ENCODE results near the gene KRT7.

The KRT7 gene

GRCh38 chr12:52274521-52275120, 41.6 kb downstream of the KRT7 start, which contains the start of gene KRT86:
KRT86 (plus strand) TSS chr12:52274645; CDS start chr12:52301917, 27,272 bp downstream.
- Histone ChIP-seq H3K9me3 (ENCODE audit: control insufficient read depth, insufficient read depth, low read length) (no peaks in the 10 kb centered on the region), H3K79me2 (ENCODE audit: control insufficient read depth, low read length) (no peaks in the 10 kb centered on the region), H3K4me3 (ENCODE audit: low read length) (no peak within 1 kb of the TSS), H3K27me3 (ENCODE audit: control insufficient read depth, low read length) (peaks cover 12% of the 10 kb centered on the region; the same call in 1 of the 2 replicates), H3K9me2 (replicated peaks; ENCODE audit: control insufficient read depth, low read length) (no peaks in the 10 kb centered on the region), H3K36me3 (ENCODE audit: control insufficient read depth, low read length) (no peaks in the 10 kb centered on the region), H4K20me1 (ENCODE audit: control insufficient read depth, insufficient read depth, low read depth, low read length) (no peaks in the 10 kb centered on the region), H3K4me1 (ENCODE audit: control insufficient read depth, low read length) (no peaks in the 10 kb centered on the region), H3K4me2 (ENCODE audit: low read length) (no peak within 1 kb of the TSS), H3F3A (ENCODE audit: control insufficient read depth, insufficient read depth) (no peaks in the 10 kb centered on the region), H3K27ac (ENCODE audit: low read depth, low read length) (no peak within 1 kb of the TSS)
- TF ChIP-seq, protein P1, sequence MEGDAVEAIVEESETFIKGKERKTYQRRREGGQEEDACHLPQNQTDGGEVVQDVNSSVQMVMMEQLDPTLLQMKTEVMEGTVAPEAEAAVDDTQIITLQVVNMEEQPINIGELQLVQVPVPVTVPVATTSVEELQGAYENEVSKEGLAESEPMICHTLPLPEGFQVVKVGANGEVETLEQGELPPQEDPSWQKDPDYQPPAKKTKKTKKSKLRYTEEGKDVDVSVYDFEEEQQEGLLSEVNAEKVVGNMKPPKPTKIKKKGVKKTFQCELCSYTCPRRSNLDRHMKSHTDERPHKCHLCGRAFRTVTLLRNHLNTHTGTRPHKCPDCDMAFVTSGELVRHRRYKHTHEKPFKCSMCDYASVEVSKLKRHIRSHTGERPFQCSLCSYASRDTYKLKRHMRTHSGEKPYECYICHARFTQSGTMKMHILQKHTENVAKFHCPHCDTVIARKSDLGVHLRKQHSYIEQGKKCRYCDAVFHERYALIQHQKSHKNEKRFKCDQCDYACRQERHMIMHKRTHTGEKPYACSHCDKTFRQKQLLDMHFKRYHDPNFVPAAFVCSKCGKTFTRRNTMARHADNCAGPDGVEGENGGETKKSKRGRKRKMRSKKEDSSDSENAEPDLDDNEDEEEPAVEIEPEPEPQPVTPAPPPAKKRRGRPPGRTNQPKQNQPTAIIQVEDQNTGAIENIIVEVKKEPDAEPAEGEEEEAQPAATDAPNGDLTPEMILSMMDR (IDR thresholded peaks at IDR 0.05; ENCODE audit: low read depth, low read length, poor library complexity, severe bottlenecking), result no peak
- no peak for TF ChIP-seq EZH2phosphoT487 (IDR thresholded peaks at IDR 0.05; ENCODE audit: borderline replicate concordance, low read length)

DNA sequence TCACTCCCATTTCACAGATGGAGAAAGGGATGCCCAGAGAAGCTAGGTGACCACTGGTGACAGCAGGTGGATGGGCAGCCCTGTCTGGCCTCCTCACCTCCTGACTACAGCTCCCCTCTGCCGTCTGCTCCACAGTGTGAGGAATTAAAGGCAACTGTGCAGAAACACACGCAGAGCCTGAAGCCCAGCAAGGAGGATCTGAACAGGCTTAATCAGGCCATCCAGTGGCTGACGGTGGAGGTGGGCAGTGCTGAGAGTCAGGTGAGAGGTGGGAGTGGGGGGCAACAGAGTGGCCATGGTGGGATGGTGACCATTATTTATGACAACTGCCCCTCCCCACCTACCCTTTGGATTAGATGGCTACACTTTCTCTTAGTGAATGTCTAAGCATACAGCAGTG, 42.6 kb downstream of the KRT7 start:
- Histone ChIP-seq H3K36me3 (ENCODE audit: control insufficient read depth, low read length) (no peaks in the 10 kb centered on the region), H3K4me3 (ENCODE audit: low read length) (no peak overlapping the region), H3F3A (ENCODE audit: control insufficient read depth, insufficient read depth) (no peaks in the 10 kb centered on the region), H3K79me2 (ENCODE audit: control insufficient read depth, low read length) (no peaks in the 10 kb centered on the region), H3K9me2 (replicated peaks; ENCODE audit: control insufficient read depth, low read length) (no peaks in the 10 kb centered on the region), H3K4me1 (ENCODE audit: control insufficient read depth, low read length) (no peaks in the 10 kb centered on the region), H3K4me2 (ENCODE audit: low read length) (no peak overlapping the region), H3K27ac (ENCODE audit: low read depth, low read length) (no peak overlapping the region), H4K20me1 (ENCODE audit: control insufficient read depth, insufficient read depth, low read depth, low read length) (no peaks in the 10 kb centered on the region), H3K27me3 (ENCODE audit: control insufficient read depth, low read length) (peaks cover 10% of the 10 kb centered on the region; the same call in 1 of the 2 replicates), H3K9me3 (ENCODE audit: control insufficient read depth, insufficient read depth, low read length) (no peaks in the 10 kb centered on the region)
- TF ChIP-seq, protein P1 (IDR thresholded peaks at IDR 0.05; ENCODE audit: low read depth, low read length, poor library complexity, severe bottlenecking), result no peak
- no peak for TF ChIP-seq EZH2phosphoT487 (IDR thresholded peaks at IDR 0.05; ENCODE audit: borderline replicate concordance, low read length)

DNA sequence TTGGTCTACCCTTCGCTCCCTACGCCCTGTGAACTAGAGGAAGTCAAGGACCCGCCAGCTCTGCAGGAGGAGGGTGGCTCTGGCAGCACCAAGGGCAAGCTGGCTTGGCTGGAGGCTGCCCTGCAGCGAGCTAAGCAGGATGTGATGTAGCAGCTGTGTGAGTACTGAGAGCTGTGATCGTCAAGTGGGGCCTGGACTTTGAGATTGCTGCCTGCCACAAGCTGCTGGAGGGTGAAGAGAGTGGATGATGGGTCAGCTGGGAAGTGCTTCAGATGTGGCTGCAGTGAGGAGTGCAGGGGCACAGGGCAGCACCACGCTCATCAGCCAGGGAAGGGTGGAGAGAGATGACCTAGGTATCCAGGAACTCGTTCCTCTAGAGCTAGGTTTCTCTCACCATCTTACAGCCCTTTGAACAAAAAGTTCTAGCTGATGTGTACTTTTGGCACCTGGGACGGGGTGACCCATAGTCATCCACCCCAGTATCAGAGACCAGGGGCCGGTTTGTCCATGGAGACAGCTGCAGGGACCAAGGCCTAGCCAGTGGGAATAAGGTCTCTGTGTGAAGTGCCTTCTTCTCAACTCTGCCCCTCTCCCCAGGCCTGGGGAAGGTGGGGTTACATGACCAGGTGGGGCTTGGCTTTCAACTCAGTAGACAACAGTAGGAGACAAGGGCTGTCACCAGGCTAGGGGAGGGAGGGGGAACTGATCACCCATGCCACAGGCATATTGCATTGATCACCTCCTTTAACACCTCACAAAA, 44.6 kb downstream of the KRT7 start:
- TF ChIP-seq EZH2phosphoT487 (IDR thresholded peaks at IDR 0.05; ENCODE audit: borderline replicate concordance, low read length), result no peak
- TF ChIP-seq, protein P1 (IDR thresholded peaks at IDR 0.05; ENCODE audit: low read depth, low read length, poor library complexity, severe bottlenecking), result no peak
- H3K79me2 ChIP-seq (ENCODE audit: control insufficient read depth, low read length), result no peaks in the 10 kb centered on the region
- no peak overlapping the region for H3K4me3 ChIP-seq (ENCODE audit: low read length)
- H3K9me2 ChIP-seq (replicated peaks; ENCODE audit: control insufficient read depth, low read length), result no peaks in the 10 kb centered on the region
- peaks cover 10% of the 10 kb centered on the region; the same call in 1 of the 2 replicates for H3K27me3 ChIP-seq (ENCODE audit: control insufficient read depth, low read length)
- no peaks in the 10 kb centered on the region for H3K9me3 ChIP-seq (ENCODE audit: control insufficient read depth, insufficient read depth, low read length)
- H3K4me2 ChIP-seq (ENCODE audit: low read length), result no peak overlapping the region
- H3K4me1 ChIP-seq (ENCODE audit: control insufficient read depth, low read length), result no peaks in the 10 kb centered on the region
- no peaks in the 10 kb centered on the region for H4K20me1 ChIP-seq (ENCODE audit: control insufficient read depth, insufficient read depth, low read depth, low read length)
- H3K27ac ChIP-seq (ENCODE audit: low read depth, low read length), result no peak overlapping the region
- H3K36me3 ChIP-seq (ENCODE audit: control insufficient read depth, low read length), result no peaks in the 10 kb centered on the region
- no peaks in the 10 kb centered on the region for H3F3A ChIP-seq (ENCODE audit: control insufficient read depth, insufficient read depth)
